HepG2 (cell line): ENCODE results near the gene SLC22A23. TPM values are rescaled to one million over a fixed set of nuclear protein-coding genes. Genes with fewer than 3 reads are reported as not detected.

Source experiments
- ATAC-seq: fragments of 200-7000 bp; cut with Tn5 transposase; 3 replicates; pipeline ENCODE4 v1.9.1; 2020; ENCODE audit warnings: mild to moderate bottlenecking, moderate library complexity
- BruUV-seq: library from RNA; stranded (reverse); fragments of 400-500 nt; replicated peaks from 2 replicates; lab custom pipeline; 2021; lab: Mats Ljungman, UMichigan
- CTCF ChIA-PET: fragments of 300-600 bp; formaldehyde crosslinking; extraction: SDS; loops from one replicate; lab custom pipeline; 2021; ENCODE audit warnings: low total read pairs, inconsistent platforms, low intra/inter-chr PET ratio; lab: Yijun Ruan, JAX
- POLR2A ChIA-PET: fragments of 350-600 bp; sonication (Branson Sonifier 250); formaldehyde crosslinking; loops from one replicate; lab custom pipeline; 2020; ENCODE audit warnings: antibody characterized with exemption, inconsistent platforms; lab: Yijun Ruan, JAX
- DNase-seq: peaks from one replicate; pipeline ENCODE4 v3.0.0-alpha.2; 2015; ENCODE audit warnings: low spot score
- FAIRE-seq: peaks from 3 replicates; lab custom pipeline; 2011; peaks lifted over from hg19 to GRCh38; lab: Jason Lieb, UNC
- H2AFZ ChIP-seq: one replicate; pipeline ENCODE4 v1.6.1; 2011; ENCODE audit warnings: low read length, inconsistent platforms
- H3K27ac ChIP-seq: fragments of 300-600 bp; 3 replicates; pipeline ENCODE4 v1.8.0; 2011; ENCODE audit warnings: mixed run types, mild to moderate bottlenecking, mixed read lengths, low read length, inconsistent platforms; ENCODE audit not compliant: insufficient read depth; ENCODE audit errors: extremely low read length
- H3K27me3 ChIP-seq, 2 experiments: fragments of 200-600 bp in 1 of 2; 2 replicates in 1 of 2; 3 replicates in 1 of 2; pipeline versions ENCODE4 v1.6.0 to v1.8.0; 2011; ENCODE audit warnings: low read length in 2 of 2, mild to moderate bottlenecking in 2 of 2, moderate library complexity in 2 of 2, inconsistent platforms in 1 of 2; ENCODE audit not compliant: insufficient read depth in 2 of 2, control insufficient read depth in 1 of 2
- H3K36me3 ChIP-seq, 2 experiments: fragments of 200-600 bp in 1 of 2; replicated peaks in 1 of 2; 2 replicates in 1 of 2; 3 replicates in 1 of 2; pipeline versions ENCODE4 v1.5.1 to v1.8.0; 2011; ENCODE audit warnings: low read length in 2 of 2, inconsistent platforms in 1 of 2; ENCODE audit not compliant: insufficient read depth in 2 of 2, control insufficient read depth in 1 of 2
- H3K4me1 ChIP-seq: 2 replicates; pipeline ENCODE4 v1.5.1; 2012; ENCODE audit warnings: low read length, inconsistent platforms; ENCODE audit not compliant: insufficient read depth
- H3K4me2 ChIP-seq: 2 replicates; pipeline ENCODE4 v1.6.0; 2011; ENCODE audit warnings: low read depth, low read length, inconsistent platforms
- H3K4me3 ChIP-seq, 3 experiments: fragments of 200-600 bp in 1 of 3; sonication (generic), shearing (Covaris generic) in 1 of 3; replicated peaks in 1 of 3; 2 replicates each; pipeline ENCODE4 v1.5.1; 2011 to 2016; ENCODE audit warnings: low read length in 3 of 3, inconsistent platforms in 2 of 3, low read depth in 2 of 3, mild to moderate bottlenecking in 2 of 3, control low read depth in 1 of 3, mixed read lengths in 1 of 3; ENCODE audit not compliant: insufficient read depth in 1 of 3
- H3K79me2 ChIP-seq: one replicate; pipeline ENCODE4 v1.6.1; 2011; ENCODE audit warnings: low read length, inconsistent platforms; ENCODE audit not compliant: insufficient read depth
- H3K9ac ChIP-seq: 2 replicates; pipeline ENCODE4 v1.6.0; 2011; ENCODE audit warnings: mild to moderate bottlenecking, low read depth, low read length, inconsistent platforms; ENCODE audit not compliant: insufficient read depth
- H3K9me3 ChIP-seq: 2 replicates; pipeline ENCODE4 v1.5.1; 2012; ENCODE audit warnings: mild to moderate bottlenecking, low read length
- H4K20me1 ChIP-seq: 2 replicates; pipeline ENCODE4 v1.6.0; 2011; ENCODE audit warnings: inconsistent platforms, mild to moderate bottlenecking, low read length, moderate library complexity; ENCODE audit not compliant: insufficient read depth
- HNF4A ChIP-seq: sonication (generic); formaldehyde crosslinking; IDR thresholded peaks from 2 replicates; pipeline ENCODE4 v1.4.0; 2020; ENCODE audit warnings: missing genetic modification reagents
- ZNF337 ChIP-seq: sonication (generic); formaldehyde crosslinking; IDR thresholded peaks from 2 replicates; pipeline ENCODE4 v1.5.1; 2020; ENCODE audit warnings: missing genetic modification reagents, low read depth, mild to moderate bottlenecking, borderline replicate concordance
- ZNF629 ChIP-seq: sonication (generic); formaldehyde crosslinking; conservative IDR thresholded peaks from 2 replicates; pipeline ENCODE4 v1.5.0; 2020; ENCODE audit warnings: missing genetic modification reagents
- ZNF7 ChIP-seq: IDR thresholded peaks from 2 replicates; pipeline ENCODE4 v1.6.1; 2016; ENCODE audit warnings: missing biosample characterization, missing genetic modification reagents
- ZNF704 ChIP-seq: sonication (generic); formaldehyde crosslinking; IDR thresholded peaks from 2 replicates; pipeline ENCODE4 v1.8.1; 2023; ENCODE audit warnings: mild to moderate bottlenecking, inconsistent platforms, moderate library complexity, missing genetic modification reagents, borderline replicate concordance
- WGBS: methylation state at CpG from one replicate; pipeline ENCODE4 v1.1.6; 2017; ENCODE audit warnings: low lambda C conversion rate; 5-methylcytosine and 5-hydroxymethylcytosine counted together
- in situ Hi-C: cut with HindIII; loops from 2 replicates; pipeline ENCODE4 v1.10.0; 2017; ENCODE audit warnings: low pct_unique_long_range_greater_than_20kb; ENCODE audit not compliant: extremely low pct_ligation_motif_present
- intact Hi-C: fragments of 100-400 bp; cut with micrococcal nuclease; formaldehyde crosslinking; loops from one replicate; pipeline ENCODE4 v1.10.0; 2022; ENCODE audit not compliant: unreplicated experiment
- polyA plus RNA-seq, 8 experiments: library from polyadenylated mRNA; depleted of rRNA in 3 of 8; stranded (reverse) in 7 of 8; unstranded in 1 of 8; fragments of >200 nt; fragmentation: Illumina TruSeq in 4 of 8; extraction: Trizol in 4 of 8; gene quantifications; 2 replicates each; pipeline versions ENCODE4 v1.2.1 to v1.2.3, GENCODE V29; 2011 to 2016; ENCODE audit warnings: low read depth in 4 of 8, missing spikeins in 1 of 8, mixed read lengths in 1 of 8; ENCODE audit not compliant: insufficient read depth in 1 of 8
- total RNA-seq, 5 experiments: library from RNA; depleted of rRNA; stranded (reverse); fragments of >200 nt; fragmentation: Illumina TruSeq; extraction: Trizol; gene quantifications; 2 replicates each; pipeline ENCODE4 v1.2.3, GENCODE V29; 2016; ENCODE audit warnings: low read depth in 1 of 5

The SLC22A23 gene
- total and polyA plus RNA-seq, 2 of the 13 experiments (the other 11 are each of a cell fraction or from before 2014, with no cell fraction given) = 11.8 to 17.5 TPM

GRCh38 chr6:3426091-3426926 is 30.5 kb downstream of the SLC22A23 start:
- no peaks in the 10 kb centered on the region for H3K27me3 ChIP-seq
- peaks cover 23% of the 10 kb centered on the region for H3K4me1 ChIP-seq
- no peak overlapping the region for H2AFZ ChIP-seq
- H3K9ac ChIP-seq = no peak overlapping the region
- POLR2A ChIA-PET = interaction anchor here (0.8 kb wide), 1 partner anchor 11 kb away, joined by 3 read pairs; no protein-coding TSS in a partner anchor
- no peaks in the 10 kb centered on the region for H3K9me3 ChIP-seq
- H3K27ac ChIP-seq = no peak overlapping the region
- 93% methylated on average over 3 of the region's 3 CpGs for WGBS
- TF ChIP-seq ZNF704 (CRISPR knock-in tag) (no peak), HNF4A (CRISPR knock-in tag) (peak; percentile 16; the same call in 1 of the 2 replicates)
- TF ChIP-seq, all 625 proteins: peak for 1
- BruUV-seq = no TSS peak
- FAIRE-seq = peak; percentile 59
- intact Hi-C loops = no loop called here
- in situ Hi-C loops = no loop called here
- no peak for DNase-seq
- Histone ChIP-seq H3K4me3 (no peak overlapping the region), H3K4me2 (no peak overlapping the region), H3K36me3 (peaks cover 12 to 43% of the 10 kb centered on the region in 2 experiments), H3K79me2 (peaks cover 74% of the 10 kb centered on the region), H4K20me1 (0 out of 2 replicates have a peak, but pooled peaks cover 13% of the 10 kb centered on the region)
- CTCF ChIA-PET = no interaction called here
- no peak for ATAC-seq

- in situ Hi-C loops = no loop called here
- intact Hi-C loops = no loop called here
- no peak for DNase-seq
- ChIA-PET POLR2A (no interaction called here), CTCF (no interaction called here)
- Histone ChIP-seq H3K9ac (no peak overlapping the region), H3K4me1 (peaks cover 30% of the 10 kb centered on the region), H4K20me1 (0 out of 2 replicates have a peak, but pooled peaks cover 13% of the 10 kb centered on the region), H3K36me3 (peaks cover 10 to 38% of the 10 kb centered on the region in 2 experiments), H3K79me2 (peaks cover 76% of the 10 kb centered on the region), H3K4me3 (no peak overlapping the region), H2AFZ (no peak overlapping the region)
- 100% methylated on average over 2 of the region's 2 CpGs for WGBS
- peak; percentile 89 for TF ChIP-seq ZNF629 (CRISPR knock-in tag)
- no peak for TF ChIP-seq ZNF337 (CRISPR knock-in tag)
- no peak for TF ChIP-seq ZNF7 (CRISPR knock-in tag)
- TF ChIP-seq, all 625 proteins: peak for 1
- Histone ChIP-seq H3K9me3 (no peaks in the 10 kb centered on the region), H3K4me2 (no peak overlapping the region), H3K27me3 (no peaks in the 10 kb centered on the region), H3K27ac (no peak overlapping the region)
- FAIRE-seq = no peak
- no peak for ATAC-seq
- no TSS peak for BruUV-seq
Measured at GRCh38 chr6:3425574-3425973, 31.3 kb downstream of the SLC22A23 start.
